ENCODE results near the gene RASD1.

RASD1 gene

GRCh38 chr17:17463821-17464220 is 32.4 kb downstream of the RASD1 start:
- no peak for DNase-seq (ENCODE audit: low read depth in 1 of 2, low spot score in 1 of 2)
- H3K27ac ChIP-seq (replicated peaks): no peak overlapping the region
- no peak overlapping the region for H3K4me3 ChIP-seq (replicated peaks; ENCODE audit: insufficient read depth, low read length)
- TF ChIP-seq SPI1 (IDR thresholded peaks at IDR 0.05; ENCODE audit: borderline replicate concordance, low read depth) (no peak), REST (IDR thresholded peaks at IDR 0.05; ENCODE audit: insufficient replicate concordance, low read depth) (no peak), POLR2AphosphoS5 (IDR thresholded peaks at IDR 0.05; ENCODE audit: low read depth) (no peak), GABPA (IDR thresholded peaks at IDR 0.05; ENCODE audit: low read depth) (no peak)
- TF ChIP-seq, protein P1, sequence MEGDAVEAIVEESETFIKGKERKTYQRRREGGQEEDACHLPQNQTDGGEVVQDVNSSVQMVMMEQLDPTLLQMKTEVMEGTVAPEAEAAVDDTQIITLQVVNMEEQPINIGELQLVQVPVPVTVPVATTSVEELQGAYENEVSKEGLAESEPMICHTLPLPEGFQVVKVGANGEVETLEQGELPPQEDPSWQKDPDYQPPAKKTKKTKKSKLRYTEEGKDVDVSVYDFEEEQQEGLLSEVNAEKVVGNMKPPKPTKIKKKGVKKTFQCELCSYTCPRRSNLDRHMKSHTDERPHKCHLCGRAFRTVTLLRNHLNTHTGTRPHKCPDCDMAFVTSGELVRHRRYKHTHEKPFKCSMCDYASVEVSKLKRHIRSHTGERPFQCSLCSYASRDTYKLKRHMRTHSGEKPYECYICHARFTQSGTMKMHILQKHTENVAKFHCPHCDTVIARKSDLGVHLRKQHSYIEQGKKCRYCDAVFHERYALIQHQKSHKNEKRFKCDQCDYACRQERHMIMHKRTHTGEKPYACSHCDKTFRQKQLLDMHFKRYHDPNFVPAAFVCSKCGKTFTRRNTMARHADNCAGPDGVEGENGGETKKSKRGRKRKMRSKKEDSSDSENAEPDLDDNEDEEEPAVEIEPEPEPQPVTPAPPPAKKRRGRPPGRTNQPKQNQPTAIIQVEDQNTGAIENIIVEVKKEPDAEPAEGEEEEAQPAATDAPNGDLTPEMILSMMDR (IDR thresholded peaks at IDR 0.05; ENCODE audit: insufficient read depth, low read length): no peak
- no peaks in the 10 kb centered on the region for H3K27me3 ChIP-seq (ENCODE audit: insufficient read depth, poor library complexity, severe bottlenecking)

DNA sequence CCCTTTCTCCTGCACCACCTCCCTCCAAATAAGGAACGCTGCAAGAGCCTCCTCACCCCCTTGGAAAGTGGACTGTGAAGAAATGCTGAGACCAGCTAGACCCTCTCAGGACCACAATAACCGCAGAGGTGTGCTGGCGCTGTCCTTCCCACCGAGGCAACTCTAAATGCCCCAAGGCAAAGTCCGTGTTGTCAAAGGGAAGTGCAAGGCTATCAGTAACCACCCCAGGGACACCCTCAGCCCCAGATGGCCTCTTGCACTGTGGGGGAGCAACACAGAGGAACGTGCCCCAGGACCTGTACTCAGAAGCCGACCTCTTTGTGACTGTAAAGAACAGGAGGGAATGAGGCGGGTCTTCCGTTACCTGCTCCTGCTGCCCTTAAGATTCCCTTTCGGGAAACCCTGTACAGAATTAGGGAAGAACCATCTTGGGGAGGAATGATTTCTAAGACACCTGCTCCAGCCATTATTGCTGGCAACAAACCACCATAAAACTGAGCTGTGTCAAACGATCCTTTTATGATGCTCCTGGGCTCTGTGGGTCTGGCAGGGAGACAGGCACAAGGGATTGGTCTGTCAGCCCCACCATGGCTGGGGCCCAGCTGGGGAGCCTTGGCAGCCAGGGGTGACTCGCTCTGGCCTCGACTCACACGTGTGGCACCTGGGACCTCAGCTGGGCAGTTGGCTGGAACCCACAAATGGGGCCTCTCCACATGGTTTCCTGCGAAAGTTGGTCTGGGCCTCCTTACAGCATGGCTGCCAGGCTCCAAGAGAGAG is 34.0 kb downstream of the RASD1 start:
- H3K27ac ChIP-seq (replicated peaks): no peak overlapping the region
- no peak for DNase-seq (ENCODE audit: low read depth in 1 of 2, low spot score in 1 of 2)
- no peak for TF ChIP-seq SPI1 (IDR thresholded peaks at IDR 0.05; ENCODE audit: borderline replicate concordance, low read depth)
- TF ChIP-seq, protein P1 (IDR thresholded peaks at IDR 0.05; ENCODE audit: insufficient read depth, low read length): no peak
- no peak for TF ChIP-seq REST (IDR thresholded peaks at IDR 0.05; ENCODE audit: insufficient replicate concordance, low read depth)
- no peak for TF ChIP-seq POLR2AphosphoS5 (IDR thresholded peaks at IDR 0.05; ENCODE audit: low read depth)
- no peak for TF ChIP-seq GABPA (IDR thresholded peaks at IDR 0.05; ENCODE audit: low read depth)

DNA sequence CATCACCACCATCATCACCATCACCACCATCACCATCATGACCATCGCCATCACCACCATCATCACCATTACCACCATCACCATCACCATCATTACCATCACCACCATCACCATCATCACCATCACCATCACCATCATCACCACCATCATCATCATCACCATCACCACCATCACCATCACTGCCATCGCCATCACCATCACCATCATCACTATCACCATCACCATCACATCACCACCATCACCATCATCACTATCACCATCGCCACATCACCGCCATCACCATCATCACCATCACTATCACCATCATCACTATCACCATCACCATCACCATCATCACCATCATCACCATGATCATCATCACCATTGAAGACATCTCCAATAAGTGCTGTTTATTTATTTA is 36.2 kb downstream of the RASD1 start:
- TF ChIP-seq, protein P1 (IDR thresholded peaks at IDR 0.05; ENCODE audit: insufficient read depth, low read length): no peak
- TF ChIP-seq REST (IDR thresholded peaks at IDR 0.05; ENCODE audit: insufficient replicate concordance, low read depth): no peak
- TF ChIP-seq SPI1 (IDR thresholded peaks at IDR 0.05; ENCODE audit: borderline replicate concordance, low read depth): no peak
- no peak for TF ChIP-seq POLR2AphosphoS5 (IDR thresholded peaks at IDR 0.05; ENCODE audit: low read depth)
- no peak for TF ChIP-seq GABPA (IDR thresholded peaks at IDR 0.05; ENCODE audit: low read depth)
- Histone ChIP-seq H3K27me3 (ENCODE audit: insufficient read depth, poor library complexity, severe bottlenecking) (no peaks in the 10 kb centered on the region), H3K27ac (replicated peaks) (no peak overlapping the region), H3K4me3 (replicated peaks; ENCODE audit: insufficient read depth, low read length) (no peak overlapping the region)
- no peak for DNase-seq (ENCODE audit: low read depth in 1 of 2, low spot score in 1 of 2)

More for the DNA sequence above, 34.0 kb downstream of the RASD1 start:
- Histone ChIP-seq H3K4me3 (replicated peaks; ENCODE audit: insufficient read depth, low read length) (no peak overlapping the region), H3K27me3 (ENCODE audit: insufficient read depth, poor library complexity, severe bottlenecking) (no peaks in the 10 kb centered on the region)

Data from HL-60 (cell line).